SK-N-MC (cell line): ENCODE measurements around the gene DPYSL5.

ENCODE experiments used
- DNase-seq: peaks from one replicate; pipeline ENCODE4 v3.0.0-alpha.2; 2011; ENCODE audit warnings: low read depth, low spot score
- H3K27ac ChIP-seq: fragments of 200-600 bp; sonication (generic); 2 replicates; pipeline ENCODE4 v1.5.1; 2016; ENCODE audit warnings: mixed run types
- H3K36me3 ChIP-seq: fragments of 200-600 bp; sonication (generic); 2 replicates; pipeline ENCODE4 v1.6.1; 2017; ENCODE audit warnings: antibody characterized with exemption, low read length, mixed read lengths; ENCODE audit not compliant: insufficient read depth
- H3K4me3 ChIP-seq: fragments of 200-600 bp; sonication (generic); 2 replicates; pipeline ENCODE4 v1.5.1; 2016
- H3K9ac ChIP-seq: fragments of 200-600 bp; sonication (generic); 2 replicates; pipeline ENCODE4 v1.8.0; 2017; ENCODE audit warnings: mixed run types, mixed read lengths; ENCODE audit not compliant: insufficient read length
- H3K9me3 ChIP-seq: fragments of 200-600 bp; sonication (generic); 2 replicates; pipeline ENCODE4 v1.6.1; 2017; ENCODE audit warnings: low read depth, mild to moderate bottlenecking, antibody characterized with exemption, low read length, moderate library complexity, mixed read lengths
- EZH2 ChIP-seq: fragments of 200-600 bp; sonication (generic); IDR thresholded peaks from one replicate; pipeline ENCODE4 v1.6.1; 2017; ENCODE audit warnings: antibody characterized with exemption
- FOXP2 ChIP-seq: optimal IDR thresholded peaks from 2 replicates; pipeline ENCODE3; 2011; ENCODE audit warnings: mild to moderate bottlenecking, moderate library complexity; ENCODE audit not compliant: insufficient read depth; ENCODE audit errors: extremely low read length, control extremely low read depth
- POLR2AphosphoS5 ChIP-seq: IDR thresholded peaks from 2 replicates; pipeline ENCODE4 v1.6.1; 2012; ENCODE audit warnings: mild to moderate bottlenecking, low read depth, low read length, borderline replicate concordance

Gene DPYSL5

DNA sequence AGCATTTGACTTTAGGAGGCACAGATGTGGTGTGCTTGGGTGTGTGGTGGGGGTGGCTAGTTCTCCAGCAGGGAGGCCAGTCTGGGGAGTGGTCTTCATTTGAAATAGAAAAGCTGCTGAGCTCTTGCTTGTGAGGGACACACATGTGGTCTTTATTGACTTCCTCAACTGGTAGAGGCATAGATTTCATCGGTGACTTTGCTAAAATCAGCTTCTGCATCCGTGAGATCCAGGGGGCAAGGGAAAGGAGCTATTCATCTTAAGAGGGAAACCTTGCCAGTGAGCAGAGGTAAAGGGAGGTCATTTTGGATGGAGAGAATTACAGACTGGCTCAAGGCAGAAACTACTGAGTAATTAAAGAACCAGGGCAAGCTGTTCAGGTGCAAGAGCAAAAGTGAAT lies 127.2 kb downstream of the DPYSL5 start:
- no peak for TF ChIP-seq POLR2AphosphoS5
- TF ChIP-seq FOXP2, result no peak
- TF ChIP-seq EZH2, result no peak
- DNase-seq, result no peak
- Histone ChIP-seq H3K4me3 (no peak overlapping the region), H3K27ac (no peak overlapping the region), H3K9ac (no peak overlapping the region), H3K36me3 (no peaks in the 10 kb centered on the region), H3K9me3 (no peaks in the 10 kb centered on the region)

DNA sequence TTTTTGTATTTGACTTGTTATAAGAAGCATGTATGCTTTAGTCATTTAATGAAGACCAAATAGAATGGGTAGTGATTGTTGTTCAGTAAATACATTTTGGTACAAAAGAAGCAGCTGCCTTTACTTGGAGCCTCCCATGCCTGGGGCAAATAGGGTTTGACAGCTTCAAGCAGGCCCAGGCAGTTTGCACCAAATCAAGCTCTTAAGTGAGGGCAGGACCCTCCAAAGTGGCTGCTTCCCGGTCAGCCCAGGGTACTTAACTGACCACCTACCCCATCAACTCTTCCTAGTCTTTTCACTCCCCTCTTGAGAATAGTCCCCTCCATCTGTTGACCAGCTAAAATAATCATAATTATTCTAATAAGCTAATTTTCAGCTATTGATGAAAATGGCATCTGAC lies 127.7 kb downstream of the DPYSL5 start:
- Histone ChIP-seq H3K36me3 (no peaks in the 10 kb centered on the region), H3K27ac (no peak overlapping the region), H3K9me3 (no peaks in the 10 kb centered on the region), H3K4me3 (no peak overlapping the region), H3K9ac (no peak overlapping the region)
- no peak for TF ChIP-seq POLR2AphosphoS5
- no peak for TF ChIP-seq EZH2
- no peak for TF ChIP-seq FOXP2
- no peak for DNase-seq

DNA sequence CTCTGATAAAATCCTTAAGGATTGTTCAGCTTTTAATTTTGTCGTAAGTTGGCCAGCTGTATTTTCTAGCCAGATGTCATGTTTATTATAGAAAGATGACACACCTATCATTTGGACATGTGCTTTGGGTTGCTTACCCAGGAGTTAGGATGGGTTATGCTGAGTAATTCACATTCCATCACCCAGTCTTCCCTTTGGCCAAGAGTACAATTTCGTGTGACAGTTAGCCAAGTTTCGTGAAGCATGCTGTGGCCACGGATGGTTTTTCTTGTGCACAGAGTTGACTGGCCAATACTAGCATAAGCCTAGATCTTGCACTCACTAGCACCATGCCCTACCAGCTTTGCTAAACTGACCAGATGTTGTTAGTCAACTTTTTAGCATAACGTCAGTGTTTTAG lies 128.3 kb downstream of the DPYSL5 start:
- no peaks in the 10 kb centered on the region for H3K9me3 ChIP-seq
- H3K4me3 ChIP-seq, result no peak overlapping the region
- no peak for DNase-seq
- no peak overlapping the region for H3K27ac ChIP-seq
- H3K9ac ChIP-seq, result no peak overlapping the region
- no peaks in the 10 kb centered on the region for H3K36me3 ChIP-seq
- TF ChIP-seq POLR2AphosphoS5 (no peak), EZH2 (no peak)

DNA sequence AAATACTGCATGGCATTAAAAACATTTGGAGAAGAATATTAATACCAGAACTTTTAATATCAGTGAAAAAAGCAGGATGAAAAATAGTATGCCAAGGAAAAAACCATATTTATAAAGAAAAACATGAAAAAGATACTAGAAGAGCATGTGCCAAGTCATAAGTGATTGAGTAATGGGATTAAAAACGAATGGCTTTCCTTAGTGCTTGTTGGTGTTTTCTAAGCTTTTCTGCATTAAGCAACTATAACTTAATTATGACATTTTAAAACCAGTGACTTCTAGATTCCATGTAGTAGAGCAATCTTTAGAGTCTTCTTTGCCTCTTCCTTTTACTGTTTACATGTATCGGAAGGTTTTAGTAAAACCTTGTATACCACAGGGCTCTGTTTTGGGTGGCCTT lies 129.1 kb downstream of the DPYSL5 start:
- no peak for TF ChIP-seq FOXP2
- DNase-seq, result no peak
- Histone ChIP-seq H3K4me3 (no peak overlapping the region), H3K27ac (no peak overlapping the region), H3K9ac (no peak overlapping the region), H3K9me3 (no peaks in the 10 kb centered on the region), H3K36me3 (no peaks in the 10 kb centered on the region)

DNA sequence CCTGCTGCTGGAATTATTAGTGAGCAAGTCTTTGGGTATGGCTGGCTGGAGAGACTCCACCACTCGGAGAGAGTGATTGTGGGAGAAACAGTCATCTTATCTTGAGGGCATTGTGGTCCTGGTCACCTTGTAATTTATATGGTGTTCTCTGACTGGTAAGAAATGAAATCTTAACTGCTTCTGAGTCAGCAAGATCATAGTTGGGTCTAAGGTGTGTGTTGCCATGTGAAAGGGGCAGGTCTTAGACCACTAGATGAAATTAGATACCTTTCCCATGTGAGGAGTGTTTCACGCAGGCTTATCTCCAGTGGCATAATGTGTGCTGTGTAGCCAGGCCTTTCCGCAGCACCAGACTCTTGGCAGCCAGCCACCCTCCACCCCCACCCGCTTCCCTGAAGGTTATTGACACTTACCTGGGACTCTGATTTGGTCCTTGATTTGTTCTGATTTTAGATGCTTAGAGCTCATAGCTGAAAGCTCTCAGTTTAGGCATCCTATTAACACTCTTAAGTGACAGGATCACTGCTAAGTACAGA lies 130.2 kb downstream of the DPYSL5 start:
- Histone ChIP-seq H3K9me3 (no peaks in the 10 kb centered on the region), H3K27ac (no peak overlapping the region), H3K4me3 (no peak overlapping the region), H3K36me3 (no peaks in the 10 kb centered on the region), H3K9ac (no peak overlapping the region)
- DNase-seq, result no peak
- TF ChIP-seq EZH2 (no peak), FOXP2 (no peak), POLR2AphosphoS5 (no peak)

DNA sequence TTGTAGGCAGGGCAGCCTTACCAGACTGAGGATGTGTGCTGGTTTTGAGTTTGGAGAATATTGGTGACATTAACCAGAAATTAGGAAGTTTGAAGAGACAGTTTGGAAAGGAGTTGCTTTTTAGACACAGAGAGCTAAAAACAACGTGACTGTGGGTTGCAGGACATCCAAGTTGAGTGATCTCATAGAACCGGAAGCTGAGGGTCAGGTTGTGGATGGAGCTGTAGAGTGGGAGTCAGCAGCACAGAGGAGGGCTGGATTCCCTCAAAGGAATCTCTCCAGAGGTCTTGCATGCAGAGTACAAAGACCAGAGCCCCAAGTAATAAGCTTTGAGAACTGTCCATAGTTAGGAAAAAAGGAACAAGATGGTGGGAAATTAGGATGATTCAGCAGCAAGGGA lies 131.8 kb downstream of the DPYSL5 start:
- H3K9me3 ChIP-seq, result no peaks in the 10 kb centered on the region
- DNase-seq, result no peak
- TF ChIP-seq EZH2 (no peak), POLR2AphosphoS5 (no peak), FOXP2 (no peak)
- no peak overlapping the region for H3K27ac ChIP-seq
- no peaks in the 10 kb centered on the region for H3K36me3 ChIP-seq
- no peak overlapping the region for H3K9ac ChIP-seq
- no peak overlapping the region for H3K4me3 ChIP-seq

DNA sequence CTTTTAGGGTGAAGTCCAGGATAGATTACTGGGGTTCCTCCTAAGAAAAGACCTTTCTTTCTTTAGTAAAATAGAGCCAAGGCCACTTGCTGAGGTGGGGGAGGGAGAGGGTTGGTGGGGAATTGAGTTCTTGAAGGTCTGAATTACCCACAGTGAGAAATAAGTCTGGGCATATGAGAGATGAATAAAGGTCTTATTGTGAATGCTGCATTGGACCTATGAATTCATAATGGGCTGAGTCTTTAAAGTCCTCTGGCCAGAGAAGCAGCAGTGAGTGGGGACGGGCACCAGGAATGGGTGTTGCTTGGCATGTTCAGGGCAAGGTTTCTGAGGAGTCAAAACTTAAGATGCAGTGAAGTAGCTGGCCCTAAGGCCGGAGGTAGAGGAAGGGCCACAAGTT lies 133.0 kb downstream of the DPYSL5 start:
- H3K36me3 ChIP-seq, result no peaks in the 10 kb centered on the region
- no peak overlapping the region for H3K4me3 ChIP-seq
- H3K9ac ChIP-seq, result no peak overlapping the region
- no peaks in the 10 kb centered on the region for H3K9me3 ChIP-seq
- DNase-seq, result no peak
- TF ChIP-seq EZH2, result no peak
- H3K27ac ChIP-seq, result no peak overlapping the region

DNA sequence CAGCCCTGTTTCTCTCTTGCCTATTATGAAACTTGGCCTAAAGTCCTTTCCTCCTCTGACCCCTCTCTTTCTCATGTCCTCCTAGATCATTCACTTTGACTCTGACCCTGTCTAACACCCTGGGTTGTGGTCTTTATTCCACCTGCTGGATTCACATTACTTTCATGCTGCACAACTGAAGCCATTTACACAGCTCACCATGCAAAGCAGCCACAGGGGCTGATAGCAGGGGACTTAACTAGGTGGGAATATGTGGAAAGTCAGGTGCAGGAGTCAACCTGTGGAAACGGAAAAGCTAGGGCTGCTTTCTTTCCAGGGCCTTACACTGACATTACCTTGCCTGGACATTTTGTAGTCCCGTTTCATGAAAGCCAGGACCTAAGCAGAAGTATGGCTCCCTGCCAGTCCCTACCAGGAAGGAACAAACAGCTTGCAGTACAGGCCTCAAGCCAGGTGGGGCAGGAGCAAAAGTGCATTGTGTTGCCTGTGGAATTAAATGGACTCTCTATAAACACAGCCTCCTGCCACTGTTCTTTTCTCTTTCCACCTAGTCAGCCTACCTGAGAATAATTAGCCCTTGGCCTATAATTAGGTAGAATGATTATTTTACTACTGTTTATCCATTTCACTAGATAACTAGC lies 134.3 kb downstream of the DPYSL5 start:
- no peak for DNase-seq
- no peak overlapping the region for H3K9ac ChIP-seq
- TF ChIP-seq POLR2AphosphoS5 (no peak), FOXP2 (no peak), EZH2 (no peak)
- no peak overlapping the region for H3K27ac ChIP-seq
- H3K4me3 ChIP-seq, result no peak overlapping the region
- H3K36me3 ChIP-seq, result no peaks in the 10 kb centered on the region
- no peaks in the 10 kb centered on the region for H3K9me3 ChIP-seq

DNA sequence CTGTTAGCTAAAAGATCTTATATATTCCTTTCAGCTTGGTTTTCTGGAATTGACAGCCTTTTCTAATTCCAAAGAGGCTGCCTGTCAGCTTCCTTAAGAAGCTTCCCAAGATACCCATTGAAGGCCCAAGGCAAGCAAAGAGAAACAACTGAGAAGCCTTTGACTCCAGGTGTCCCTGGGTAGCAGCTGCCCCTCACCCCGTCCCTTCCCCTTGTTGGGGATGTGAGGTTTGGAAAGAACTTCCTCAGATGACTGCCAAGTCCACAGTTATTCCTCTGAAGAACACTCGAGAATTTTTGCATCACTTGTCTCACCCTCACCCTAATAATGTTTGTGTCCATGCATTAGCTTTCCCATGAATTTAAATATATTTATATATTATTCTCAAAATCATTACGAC lies 135.8 kb downstream of the DPYSL5 start:
- no peaks in the 10 kb centered on the region for H3K36me3 ChIP-seq
- H3K9ac ChIP-seq, result no peak overlapping the region
- H3K4me3 ChIP-seq, result no peak overlapping the region
- H3K9me3 ChIP-seq, result no peaks in the 10 kb centered on the region
- DNase-seq, result no peak
- H3K27ac ChIP-seq, result no peak overlapping the region
- TF ChIP-seq EZH2 (no peak), POLR2AphosphoS5 (no peak), FOXP2 (no peak)
